IMR-90 (cell line): Measurements from ENCODE around the gene BRWD1. TPM values are rescaled to one million over a fixed set of nuclear protein-coding genes. Genes with fewer than 3 reads are reported as not detected.

ENCODE experiments used
- ATAC-seq: fragments of 200-7000 bp; cut with Tn5 transposase; 2 replicates; pipeline ENCODE4 v1.9.1; 2020; ENCODE audit warnings: low read depth, mild to moderate bottlenecking, moderate library complexity
- BruUV-seq: library from RNA; stranded (reverse); fragments of 400-500 nt; replicated peaks from 2 replicates; lab custom pipeline; 2021; lab: Mats Ljungman, UMichigan
- CTCF ChIA-PET: fragments of 300-600 bp; formaldehyde crosslinking; extraction: SDS; loops from one replicate; lab custom pipeline; 2021; ENCODE audit warnings: antibody characterized with exemption; lab: Yijun Ruan, JAX
- POLR2A ChIA-PET: fragments of 300-600 bp; sonication (Branson Sonifier 250); formaldehyde crosslinking; loops from one replicate; lab custom pipeline; 2022; ENCODE audit warnings: antibody characterized with exemption; ENCODE audit not compliant: unreplicated experiment; lab: Charles Lee
- DNase-seq: peaks from one replicate; pipeline ENCODE4 v3.0.0; 2013
- H2AFZ ChIP-seq: replicated peaks from 2 replicates; pipeline ENCODE3; 2013; ENCODE audit warnings: low read length, mild to moderate bottlenecking; ENCODE audit not compliant: poor library complexity
- H2AK5ac ChIP-seq: 2 replicates; pipeline ENCODE4 v1.6.1; 2013; ENCODE audit warnings: low read depth, low read length, inconsistent platforms
- H2AK9ac ChIP-seq: replicated peaks from 2 replicates; pipeline ENCODE3; 2013; ENCODE audit warnings: mild to moderate bottlenecking, low read depth, low read length, moderate library complexity; ENCODE audit not compliant: poor library complexity
- H2BK120ac ChIP-seq: 2 replicates; pipeline ENCODE4 v1.6.1; 2013; ENCODE audit warnings: low read depth, low read length, inconsistent platforms
- H2BK15ac ChIP-seq: 3 replicates; pipeline ENCODE4 v1.6.1; 2013; ENCODE audit warnings: low read depth, low read length, inconsistent platforms
- H2BK20ac ChIP-seq: 2 replicates; pipeline ENCODE4 v1.6.1; 2013; ENCODE audit warnings: low read depth, mild to moderate bottlenecking, inconsistent platforms, low read length, moderate library complexity
- H2BK5ac ChIP-seq: 2 replicates; pipeline ENCODE4 v1.6.1; 2013; ENCODE audit warnings: mild to moderate bottlenecking, low read depth, low read length, inconsistent platforms; ENCODE audit not compliant: poor library complexity, severe bottlenecking
- H3K14ac ChIP-seq: replicated peaks from 2 replicates; pipeline ENCODE4 v1.6.1; 2013; ENCODE audit warnings: low read depth, low read length, inconsistent platforms
- H3K18ac ChIP-seq: 2 replicates; pipeline ENCODE4 v1.6.1; 2013; ENCODE audit warnings: low read depth, low read length, control low read depth
- H3K23ac ChIP-seq: 2 replicates; pipeline ENCODE4 v1.6.1; 2013; ENCODE audit warnings: low read depth, low read length, inconsistent platforms
- H3K27ac ChIP-seq: 2 replicates; pipeline ENCODE4 v1.5.1; 2013; ENCODE audit warnings: mild to moderate bottlenecking, control low read depth, low read length; ENCODE audit not compliant: insufficient read depth
- H3K27me3 ChIP-seq: 2 replicates; pipeline ENCODE4 v1.6.1; 2013; ENCODE audit warnings: low read length; ENCODE audit not compliant: control insufficient read depth, insufficient read depth
- H3K36me3 ChIP-seq: 2 replicates; pipeline ENCODE4 v1.6.1; 2013; ENCODE audit warnings: low read length, mixed read lengths; ENCODE audit not compliant: control insufficient read depth, insufficient read depth
- H3K4ac ChIP-seq: 2 replicates; pipeline ENCODE4 v1.6.1; 2013; ENCODE audit warnings: low read depth, low read length, inconsistent platforms
- H3K4me1 ChIP-seq: 2 replicates; pipeline ENCODE4 v1.6.1; 2013; ENCODE audit warnings: low read length, mixed read lengths; ENCODE audit not compliant: control insufficient read depth, insufficient read depth
- H3K4me2 ChIP-seq: 2 replicates; pipeline ENCODE4 v1.6.1; 2013; ENCODE audit warnings: low read depth, mild to moderate bottlenecking, control low read depth, low read length, moderate library complexity
- H3K4me3 ChIP-seq: 2 replicates; pipeline ENCODE4 v1.5.1; 2013; ENCODE audit warnings: low read depth, mild to moderate bottlenecking, control low read depth, low read length, moderate library complexity; ENCODE audit not compliant: insufficient read depth
- H3K56ac ChIP-seq: 2 replicates; pipeline ENCODE4 v1.6.1; 2013; ENCODE audit warnings: low read length, inconsistent platforms; ENCODE audit not compliant: insufficient read depth; ENCODE audit errors: extremely low read depth
- H3K79me1 ChIP-seq, 2 experiments: 2 replicates each; pipeline ENCODE4 v1.6.1; 2013; ENCODE audit warnings: low read length in 2 of 2, inconsistent platforms in 1 of 2, low read depth in 1 of 2
- H3K9ac ChIP-seq: 2 replicates; pipeline ENCODE4 v1.6.1; 2013; ENCODE audit warnings: low read depth, low read length, control low read depth
- H3K9me1 ChIP-seq: 2 replicates; pipeline ENCODE4 v1.6.1; 2013; ENCODE audit warnings: low read length, inconsistent platforms; ENCODE audit not compliant: insufficient read depth
- H3K9me3 ChIP-seq: 2 replicates; pipeline ENCODE4 v1.6.1; 2013; ENCODE audit warnings: low read length; ENCODE audit not compliant: control insufficient read depth, insufficient read depth
- H4K20me1 ChIP-seq: 2 replicates; pipeline ENCODE4 v1.6.1; 2013; ENCODE audit warnings: low read length, inconsistent platforms; ENCODE audit not compliant: insufficient read depth
- H4K5ac ChIP-seq: 2 replicates; pipeline ENCODE4 v1.6.1; 2013; ENCODE audit warnings: mild to moderate bottlenecking, low read depth, low read length, control low read depth
- H4K8ac ChIP-seq, 2 experiments: 2 replicates each; pipeline ENCODE4 v1.6.1; 2013; ENCODE audit warnings: low read depth in 2 of 2, low read length in 2 of 2, control low read depth in 1 of 2, inconsistent platforms in 1 of 2
- H4K91ac ChIP-seq: 2 replicates; pipeline ENCODE4 v1.6.1; 2013; ENCODE audit warnings: low read depth, low read length, inconsistent platforms; ENCODE audit not compliant: insufficient read depth
- ELK1 ChIP-seq: fragments of 150-350 bp; IDR thresholded peaks from 2 replicates; pipeline ENCODE4 v1.6.1; 2016; ENCODE audit warnings: low read depth, mild to moderate bottlenecking, low read length, moderate library complexity, borderline replicate concordance
- RAD21 ChIP-seq: IDR thresholded peaks from 2 replicates; pipeline ENCODE4 v1.6.1; 2012; ENCODE audit warnings: low read length, improper control_type of control experiment
- RFX5 ChIP-seq: IDR thresholded peaks from 2 replicates; pipeline ENCODE4 v1.8.0; 2012; ENCODE audit warnings: low read depth, mild to moderate bottlenecking, low read length, moderate library complexity
- SMC3 ChIP-seq: fragments of 150-350 bp; IDR thresholded peaks from 2 replicates; pipeline ENCODE4 v1.6.1; 2016; ENCODE audit warnings: low read depth, mild to moderate bottlenecking, antibody characterized with exemption, low read length, moderate library complexity
- dilution Hi-C: fragments of 300-500 bp; cut with HindIII; formaldehyde crosslinking; loops from one replicate; pipeline ENCODE4 v1.14.3; 2018; ENCODE audit warnings: low sequenced_read_pairs; ENCODE audit not compliant: unreplicated experiment
- in situ Hi-C: fragments of 300-500 bp; cut with MboI; formaldehyde crosslinking; loops from 3 replicates; pipeline ENCODE4 v1.14.3; 2019; ENCODE audit warnings: low sequenced_read_pairs, inconsistent platforms, mixed read lengths
- intact Hi-C: fragments of 100-400 bp; cut with micrococcal nuclease; formaldehyde crosslinking; loops from 2 replicates; pipeline ENCODE4 v1.10.0; 2022
- polyA plus RNA-seq, 3 experiments: library from polyadenylated mRNA; depleted of rRNA; stranded (reverse); fragments of >200 nt; gene quantifications; 2 replicates each; pipeline ENCODE4 v1.2.3, GENCODE V29; 2012; ENCODE audit warnings: low replicate concordance in 1 of 3
- total RNA-seq: library from RNA; depleted of rRNA; stranded (reverse); fragments of >200 nt; gene quantifications from 2 replicates; pipeline ENCODE4 v1.2.3, GENCODE V29; 2012

The BRWD1 gene
- total and polyA plus RNA-seq, 2 of the 4 experiments (the other 2 are of a cell fraction), result 6.7 to 28.7 TPM

GRCh38 chr21:39186676-39187075 is 126.8 kb downstream of the BRWD1 start:
- peaks cover 6% of the 10 kb centered on the region; the same call in 1 of the 2 replicates for H3K4me1 ChIP-seq
- no peak overlapping the region for H2BK20ac ChIP-seq
- H3K4me2 ChIP-seq, result no peak overlapping the region
- H3K36me3 ChIP-seq, result 0 out of 2 replicates have a peak, but pooled peaks cover 1% of the 10 kb centered on the region
- no peak overlapping the region for H3K4ac ChIP-seq
- BruUV-seq, result no TSS peak
- ChIA-PET CTCF (no interaction called here), POLR2A (no interaction called here)
- dilution Hi-C loops, result no loop called here
- H2BK15ac ChIP-seq, result no peak overlapping the region
- ATAC-seq, result no peak
- peaks cover 11 to 17% of the 10 kb centered on the region in 2 experiments for H3K79me1 ChIP-seq
- H3K4me3 ChIP-seq, result no peak overlapping the region
- no peak overlapping the region for H3K56ac ChIP-seq
- TF ChIP-seq SMC3, result no peak
- TF ChIP-seq RAD21, result no peak
- no peak for TF ChIP-seq RFX5
- no peak for TF ChIP-seq ELK1
- H3K9ac ChIP-seq, result no peak overlapping the region
- no peaks in the 10 kb centered on the region for H3K9me3 ChIP-seq
- no peaks in the 10 kb centered on the region for H3K27me3 ChIP-seq
- H4K8ac ChIP-seq, result no peak overlapping the region
- H3K18ac ChIP-seq, result no peak overlapping the region
- DNase-seq, result no peak
- H3K23ac ChIP-seq, result no peak overlapping the region
- no peak overlapping the region for H3K14ac ChIP-seq
- H2AK9ac ChIP-seq, result no peak overlapping the region
- intact Hi-C loops, result no loop called here
- H4K91ac ChIP-seq, result no peak overlapping the region
- H3K9me1 ChIP-seq, result peaks cover 4% of the 10 kb centered on the region
- H2BK5ac ChIP-seq, result no peak overlapping the region
- no peak overlapping the region for H2AFZ ChIP-seq
- H3K27ac ChIP-seq, result no peak overlapping the region
- H2AK5ac ChIP-seq, result no peak overlapping the region
- H4K20me1 ChIP-seq, result peaks cover 13% of the 10 kb centered on the region; the same call in 1 of the 2 replicates
- no peak overlapping the region for H4K5ac ChIP-seq
- no peak overlapping the region for H2BK120ac ChIP-seq
- in situ Hi-C loops, result no loop called here
